ENCODE results near the gene SLC35D2.
"Not testable (repeated sequence)": the region's sequence is repeated elsewhere in the genome, so short reads cannot be mapped to it uniquely, and the experiment has no call there.

SLC35D2 gene

DNA sequence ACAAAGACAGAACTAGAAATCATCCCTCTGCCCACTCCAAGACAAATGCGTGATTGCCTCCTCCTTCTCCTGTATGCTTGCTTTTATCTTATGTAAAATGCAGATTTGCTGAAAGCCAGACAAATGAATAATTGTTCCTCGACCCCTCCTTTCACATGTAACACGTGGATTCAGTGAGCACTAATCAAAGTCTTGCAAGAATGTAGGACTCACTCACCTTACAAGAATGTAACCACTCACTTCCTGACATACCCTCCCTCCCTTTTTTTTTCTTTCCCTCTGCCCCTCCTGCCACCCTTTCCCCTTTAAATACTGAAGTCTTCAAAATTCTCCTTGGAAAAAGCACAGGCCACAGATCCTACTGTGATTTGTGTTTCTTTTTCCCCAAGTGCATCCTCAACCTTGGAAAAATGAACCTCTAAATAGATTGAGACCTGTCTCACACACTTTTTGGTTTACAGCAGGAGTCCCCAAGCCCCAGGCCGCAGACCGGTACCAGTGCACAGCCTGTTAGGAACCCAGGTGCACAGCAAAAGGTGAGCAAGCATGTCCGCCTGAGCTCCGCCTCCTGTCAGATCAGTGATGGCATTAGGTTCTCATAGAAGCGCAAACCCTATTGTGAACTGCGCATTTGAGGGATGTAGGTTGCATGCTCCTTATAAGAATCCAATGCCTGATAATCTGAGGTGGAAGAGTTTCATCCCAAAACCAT is 52.1 kb downstream of the SLC35D2 start:
- TF ChIP-seq EZH2phosphoT487 (IDR thresholded peaks at IDR 0.05; ENCODE audit: borderline replicate concordance) = no peak
- TF ChIP-seq, protein P1, sequence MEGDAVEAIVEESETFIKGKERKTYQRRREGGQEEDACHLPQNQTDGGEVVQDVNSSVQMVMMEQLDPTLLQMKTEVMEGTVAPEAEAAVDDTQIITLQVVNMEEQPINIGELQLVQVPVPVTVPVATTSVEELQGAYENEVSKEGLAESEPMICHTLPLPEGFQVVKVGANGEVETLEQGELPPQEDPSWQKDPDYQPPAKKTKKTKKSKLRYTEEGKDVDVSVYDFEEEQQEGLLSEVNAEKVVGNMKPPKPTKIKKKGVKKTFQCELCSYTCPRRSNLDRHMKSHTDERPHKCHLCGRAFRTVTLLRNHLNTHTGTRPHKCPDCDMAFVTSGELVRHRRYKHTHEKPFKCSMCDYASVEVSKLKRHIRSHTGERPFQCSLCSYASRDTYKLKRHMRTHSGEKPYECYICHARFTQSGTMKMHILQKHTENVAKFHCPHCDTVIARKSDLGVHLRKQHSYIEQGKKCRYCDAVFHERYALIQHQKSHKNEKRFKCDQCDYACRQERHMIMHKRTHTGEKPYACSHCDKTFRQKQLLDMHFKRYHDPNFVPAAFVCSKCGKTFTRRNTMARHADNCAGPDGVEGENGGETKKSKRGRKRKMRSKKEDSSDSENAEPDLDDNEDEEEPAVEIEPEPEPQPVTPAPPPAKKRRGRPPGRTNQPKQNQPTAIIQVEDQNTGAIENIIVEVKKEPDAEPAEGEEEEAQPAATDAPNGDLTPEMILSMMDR (conservative IDR thresholded peaks at IDR 0.05; ENCODE audit: low read length) = no peak
- Histone ChIP-seq H3K9me2 (replicated peaks; ENCODE audit: low read depth, low read length) (no peaks in the 10 kb centered on the region), H3K9ac (ENCODE audit: low read depth, low read length, poor library complexity, severe bottlenecking) (no peak overlapping the region), H3K36me3 (ENCODE audit: insufficient read depth, low read length) (no peaks in the 10 kb centered on the region), H4K20me1 (ENCODE audit: insufficient read depth, low read length, poor library complexity, severe bottlenecking) (no peaks in the 10 kb centered on the region), H3K9me3 (ENCODE audit: insufficient read depth, low read depth, low read length) (no peaks in the 10 kb centered on the region), H2AFZ (ENCODE audit: low read length) (no peak overlapping the region), H3K4me1 (ENCODE audit: insufficient read depth, low read length, poor library complexity, severe bottlenecking) (no peaks in the 10 kb centered on the region), H3F3A (ENCODE audit: low read depth) (no peaks in the 10 kb centered on the region), H3K27me3 (ENCODE audit: insufficient read depth, low read length, poor library complexity, severe bottlenecking) (no peaks in the 10 kb centered on the region), H3K79me2 (ENCODE audit: insufficient read depth, low read length) (no peaks in the 10 kb centered on the region), H3K4me2 (ENCODE audit: low read depth, low read length, poor library complexity, severe bottlenecking) (no peak overlapping the region), H3K4me3 (ENCODE audit: low read length, poor library complexity, severe bottlenecking) (no peak overlapping the region)

- no peaks in the 10 kb centered on the region for H3F3A ChIP-seq (ENCODE audit: low read depth)
- H3K9me3 ChIP-seq (ENCODE audit: insufficient read depth, low read depth, low read length) = no peaks in the 10 kb centered on the region
- H3K4me2 ChIP-seq (ENCODE audit: low read depth, low read length, poor library complexity, severe bottlenecking) = no peak overlapping the region
- H3K4me3 ChIP-seq (ENCODE audit: low read length, poor library complexity, severe bottlenecking) = no peak overlapping the region
- TF ChIP-seq, protein P1 (conservative IDR thresholded peaks at IDR 0.05; ENCODE audit: low read length) = peak; percentile 81
- TF ChIP-seq EZH2phosphoT487 (IDR thresholded peaks at IDR 0.05; ENCODE audit: borderline replicate concordance) = no peak
- H4K20me1 ChIP-seq (ENCODE audit: insufficient read depth, low read length, poor library complexity, severe bottlenecking) = no peaks in the 10 kb centered on the region
- no peaks in the 10 kb centered on the region for H3K36me3 ChIP-seq (ENCODE audit: insufficient read depth, low read length)
- H3K4me1 ChIP-seq (ENCODE audit: insufficient read depth, low read length, poor library complexity, severe bottlenecking) = no peaks in the 10 kb centered on the region
- no peak overlapping the region for H2AFZ ChIP-seq (ENCODE audit: low read length)
- no peaks in the 10 kb centered on the region for H3K9me2 ChIP-seq (replicated peaks; ENCODE audit: low read depth, low read length)
- no peak overlapping the region for H3K9ac ChIP-seq (ENCODE audit: low read depth, low read length, poor library complexity, severe bottlenecking)
- H3K27me3 ChIP-seq (ENCODE audit: insufficient read depth, low read length, poor library complexity, severe bottlenecking) = no peaks in the 10 kb centered on the region
- no peaks in the 10 kb centered on the region for H3K79me2 ChIP-seq (ENCODE audit: insufficient read depth, low read length)
Observed at GRCh38 chr9:96327694-96328352, 55.7 kb downstream of the SLC35D2 start.

DNA sequence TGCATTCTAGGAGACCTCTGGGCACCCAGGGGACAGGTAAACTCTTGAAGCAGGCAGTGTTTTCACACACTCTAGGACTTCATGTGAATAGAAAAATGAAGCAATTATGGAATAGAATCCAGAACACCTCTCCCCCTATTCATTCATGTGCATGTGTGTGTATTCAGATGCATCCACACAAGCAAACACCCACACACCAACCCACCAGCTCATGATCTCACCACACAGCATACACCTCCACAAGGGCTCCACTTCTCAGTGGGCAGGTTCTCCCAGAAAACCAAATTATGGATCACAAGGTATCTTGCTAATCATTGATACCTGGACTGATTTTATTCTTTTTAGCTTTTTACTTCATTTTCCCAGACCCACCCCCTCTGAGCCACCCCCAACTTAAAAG is 60.3 kb downstream of the SLC35D2 start:
- TF ChIP-seq, protein P1 (conservative IDR thresholded peaks at IDR 0.05; ENCODE audit: low read length) = no peak
- TF ChIP-seq EZH2phosphoT487 (IDR thresholded peaks at IDR 0.05; ENCODE audit: borderline replicate concordance) = no peak
- no peaks in the 10 kb centered on the region for H3F3A ChIP-seq (ENCODE audit: low read depth)
- no peak overlapping the region for H3K4me2 ChIP-seq (ENCODE audit: low read depth, low read length, poor library complexity, severe bottlenecking)
- H3K9me3 ChIP-seq (ENCODE audit: insufficient read depth, low read depth, low read length) = no peaks in the 10 kb centered on the region
- no peak overlapping the region for H2AFZ ChIP-seq (ENCODE audit: low read length)
- no peak overlapping the region for H3K4me3 ChIP-seq (ENCODE audit: low read length, poor library complexity, severe bottlenecking)
- no peaks in the 10 kb centered on the region for H3K4me1 ChIP-seq (ENCODE audit: insufficient read depth, low read length, poor library complexity, severe bottlenecking)
- no peaks in the 10 kb centered on the region for H3K79me2 ChIP-seq (ENCODE audit: insufficient read depth, low read length)
- no peak overlapping the region for H3K9ac ChIP-seq (ENCODE audit: low read depth, low read length, poor library complexity, severe bottlenecking)
- H3K9me2 ChIP-seq (replicated peaks; ENCODE audit: low read depth, low read length) = no peaks in the 10 kb centered on the region
- H3K36me3 ChIP-seq (ENCODE audit: insufficient read depth, low read length) = no peaks in the 10 kb centered on the region
- H4K20me1 ChIP-seq (ENCODE audit: insufficient read depth, low read length, poor library complexity, severe bottlenecking) = no peaks in the 10 kb centered on the region
- H3K27me3 ChIP-seq (ENCODE audit: insufficient read depth, low read length, poor library complexity, severe bottlenecking) = no peaks in the 10 kb centered on the region

DNA sequence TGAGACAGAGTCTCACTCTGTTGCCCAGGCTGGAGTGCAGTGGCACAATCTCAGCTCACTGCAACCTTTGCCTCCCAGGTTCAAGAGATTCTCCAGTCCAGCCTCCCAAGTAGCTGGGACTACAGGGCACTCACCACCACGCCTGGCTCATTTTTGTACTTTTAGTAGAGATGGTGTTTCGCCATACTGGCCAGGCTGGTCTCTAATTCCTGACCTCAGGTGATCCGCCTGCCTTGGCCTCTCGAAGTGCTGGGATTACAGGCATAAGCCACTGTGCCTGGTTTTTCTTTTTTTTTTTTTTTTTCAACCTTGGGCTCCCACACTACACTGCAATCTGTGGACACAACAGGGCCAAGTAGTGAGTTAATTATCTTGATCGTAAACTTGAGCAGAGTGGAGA is 60.8 kb downstream of the SLC35D2 start:
- not testable (repeated sequence) for H2AFZ ChIP-seq (ENCODE audit: low read length); H3K27me3 ChIP-seq (ENCODE audit: insufficient read depth, low read length, poor library complexity, severe bottlenecking); H3K4me2 ChIP-seq (ENCODE audit: low read depth, low read length, poor library complexity, severe bottlenecking); H3K4me3 ChIP-seq (ENCODE audit: low read length, poor library complexity, severe bottlenecking); H3K9me2 ChIP-seq (replicated peaks; ENCODE audit: low read depth, low read length); H3K36me3 ChIP-seq (ENCODE audit: insufficient read depth, low read length); H3K4me1 ChIP-seq (ENCODE audit: insufficient read depth, low read length, poor library complexity, severe bottlenecking); H3F3A ChIP-seq (ENCODE audit: low read depth); H4K20me1 ChIP-seq (ENCODE audit: insufficient read depth, low read length, poor library complexity, severe bottlenecking); H3K9me3 ChIP-seq (ENCODE audit: insufficient read depth, low read depth, low read length); H3K79me2 ChIP-seq (ENCODE audit: insufficient read depth, low read length); H3K9ac ChIP-seq (ENCODE audit: low read depth, low read length, poor library complexity, severe bottlenecking)

- not testable (repeated sequence) for H3K4me3 ChIP-seq (ENCODE audit: low read length, poor library complexity, severe bottlenecking); H3K9me3 ChIP-seq (ENCODE audit: insufficient read depth, low read depth, low read length); H2AFZ ChIP-seq (ENCODE audit: low read length); H3K27me3 ChIP-seq (ENCODE audit: insufficient read depth, low read length, poor library complexity, severe bottlenecking); H3K9ac ChIP-seq (ENCODE audit: low read depth, low read length, poor library complexity, severe bottlenecking); H3F3A ChIP-seq (ENCODE audit: low read depth); H3K79me2 ChIP-seq (ENCODE audit: insufficient read depth, low read length); H3K4me1 ChIP-seq (ENCODE audit: insufficient read depth, low read length, poor library complexity, severe bottlenecking); H4K20me1 ChIP-seq (ENCODE audit: insufficient read depth, low read length, poor library complexity, severe bottlenecking); H3K9me2 ChIP-seq (replicated peaks; ENCODE audit: low read depth, low read length); H3K36me3 ChIP-seq (ENCODE audit: insufficient read depth, low read length); H3K4me2 ChIP-seq (ENCODE audit: low read depth, low read length, poor library complexity, severe bottlenecking)
Observed at GRCh38 chr9:96322210-96322609, 61.3 kb downstream of the SLC35D2 start.
